GM19099 (cell line): ENCODE measurements around the gene PCGF3.

Experiments used
- POLR2A ChIP-seq: IDR thresholded peaks from 3 replicates; pipeline ENCODE4 v1.6.1; 2011; ENCODE audit warnings: low read depth; ENCODE audit not compliant: insufficient read length; ENCODE audit errors: extremely low read depth

Gene PCGF3

DNA sequence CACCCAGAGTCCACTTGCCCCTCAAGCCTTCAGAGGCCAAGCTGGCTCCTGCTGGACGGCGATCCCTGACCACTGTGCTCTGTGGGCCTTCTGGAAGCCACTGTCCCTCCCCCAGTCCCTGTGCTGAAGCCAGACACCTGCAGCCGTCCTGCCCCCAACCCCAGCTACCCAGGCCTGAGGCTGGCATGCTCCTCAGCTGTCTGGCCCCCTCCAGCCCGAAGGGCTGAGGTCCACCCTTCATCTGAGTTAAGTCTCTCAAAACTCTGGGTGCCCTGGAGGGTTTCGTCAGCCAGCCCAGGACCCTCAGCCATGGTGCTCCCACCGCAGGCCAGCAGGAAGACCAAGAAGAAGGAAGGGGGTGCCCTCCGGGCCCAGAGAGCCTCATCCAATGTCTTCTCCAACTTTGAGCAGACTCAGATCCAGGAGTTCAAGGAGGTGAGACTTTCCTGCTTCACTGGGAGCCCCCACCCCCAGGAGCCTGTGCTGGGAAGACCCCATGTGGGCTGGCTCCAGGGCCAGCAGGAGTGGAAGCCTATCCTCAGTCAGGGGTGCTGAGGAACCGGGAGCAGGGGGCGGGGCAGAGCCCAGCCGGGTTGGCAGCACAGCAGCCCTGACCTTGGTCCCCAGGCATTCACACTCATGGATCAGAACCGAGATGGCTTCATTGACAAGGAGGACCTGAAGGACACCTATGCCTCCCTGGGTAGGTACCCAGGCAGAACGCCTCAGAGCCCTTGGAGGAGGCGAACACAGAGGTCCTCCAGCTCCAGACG is 27.1 kb upstream of the PCGF3 start:
- TF ChIP-seq POLR2A = no peak

DNA sequence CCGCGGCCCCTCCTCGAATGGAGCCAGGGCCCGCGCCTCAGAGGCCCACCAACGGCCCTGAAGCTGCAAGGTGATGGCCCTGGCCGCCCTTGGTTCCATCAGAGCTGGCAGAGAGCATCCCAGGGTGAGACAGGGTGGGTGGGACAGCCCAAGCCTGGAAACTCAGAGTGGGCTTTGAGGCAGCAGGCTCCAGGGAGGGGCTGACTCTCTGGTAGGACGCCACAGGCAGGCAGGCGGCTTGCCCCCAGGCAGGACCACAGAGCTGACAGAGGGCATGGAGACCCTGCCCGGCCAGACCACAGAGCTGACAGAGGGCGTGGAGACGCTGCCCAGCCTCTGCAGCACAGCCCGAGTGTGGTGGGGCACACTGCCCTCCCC is 26.5 kb upstream of the PCGF3 start:
- no peak for TF ChIP-seq POLR2A

DNA sequence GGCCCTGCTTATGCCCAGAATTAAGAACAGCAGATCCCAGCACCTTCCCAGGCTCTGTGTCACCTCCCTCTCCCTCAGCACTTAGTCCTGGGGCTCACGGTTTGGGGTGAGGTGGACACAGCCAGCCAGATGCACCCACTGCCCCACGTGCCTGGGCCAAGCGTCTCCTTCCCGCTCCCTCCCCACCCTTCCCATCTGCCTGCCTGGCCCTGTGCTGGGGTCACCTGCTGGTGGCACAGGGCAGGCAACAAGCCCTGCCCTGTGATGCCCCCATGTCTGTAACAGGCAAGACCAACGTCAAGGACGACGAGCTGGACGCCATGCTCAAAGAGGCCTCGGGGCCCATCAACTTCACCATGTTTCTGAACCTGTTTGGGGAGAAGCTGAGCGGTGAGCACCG is 26.0 kb upstream of the PCGF3 start:
- no peak for TF ChIP-seq POLR2A

DNA sequence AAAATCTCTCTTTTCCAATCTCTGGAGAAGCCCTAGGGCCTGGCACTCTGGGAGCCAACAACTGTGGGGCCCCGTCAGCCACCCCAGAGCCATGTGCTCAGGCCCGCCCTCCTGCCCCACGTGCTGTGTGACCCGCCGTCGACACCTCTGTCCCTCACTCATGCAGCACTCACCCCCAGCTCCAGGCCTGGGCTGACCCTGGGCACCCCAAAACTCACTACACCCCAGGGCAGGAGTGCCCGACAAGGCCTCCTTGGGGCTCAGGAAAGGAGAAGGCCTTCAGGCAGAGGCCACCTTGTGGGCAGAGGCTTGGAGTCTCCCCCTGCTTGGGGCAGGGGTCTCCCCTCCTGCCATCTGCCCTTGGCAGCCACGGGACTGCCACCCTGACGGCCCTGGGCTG is 25.5 kb upstream of the PCGF3 start:
- no peak for TF ChIP-seq POLR2A

DNA sequence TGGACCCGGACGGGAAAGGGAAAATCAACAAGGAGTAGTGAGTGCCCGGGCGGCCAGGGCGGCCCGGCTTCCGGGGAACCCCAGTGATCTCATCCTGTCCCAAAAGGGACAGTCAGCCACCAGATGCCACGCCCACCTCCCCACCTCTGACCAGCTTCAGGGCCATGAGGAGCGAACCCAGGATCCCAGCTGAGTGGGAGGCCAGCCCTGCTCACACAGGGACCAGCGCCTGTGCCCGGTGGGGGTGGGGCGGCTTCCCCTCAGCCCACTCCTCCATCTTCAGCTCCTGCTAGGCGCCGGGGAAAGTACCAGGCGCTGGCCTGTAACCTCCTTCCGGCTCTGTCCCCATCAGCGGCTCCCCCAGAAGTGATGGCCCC is 25.1 kb upstream of the PCGF3 start:
- no peak for TF ChIP-seq POLR2A

DNA sequence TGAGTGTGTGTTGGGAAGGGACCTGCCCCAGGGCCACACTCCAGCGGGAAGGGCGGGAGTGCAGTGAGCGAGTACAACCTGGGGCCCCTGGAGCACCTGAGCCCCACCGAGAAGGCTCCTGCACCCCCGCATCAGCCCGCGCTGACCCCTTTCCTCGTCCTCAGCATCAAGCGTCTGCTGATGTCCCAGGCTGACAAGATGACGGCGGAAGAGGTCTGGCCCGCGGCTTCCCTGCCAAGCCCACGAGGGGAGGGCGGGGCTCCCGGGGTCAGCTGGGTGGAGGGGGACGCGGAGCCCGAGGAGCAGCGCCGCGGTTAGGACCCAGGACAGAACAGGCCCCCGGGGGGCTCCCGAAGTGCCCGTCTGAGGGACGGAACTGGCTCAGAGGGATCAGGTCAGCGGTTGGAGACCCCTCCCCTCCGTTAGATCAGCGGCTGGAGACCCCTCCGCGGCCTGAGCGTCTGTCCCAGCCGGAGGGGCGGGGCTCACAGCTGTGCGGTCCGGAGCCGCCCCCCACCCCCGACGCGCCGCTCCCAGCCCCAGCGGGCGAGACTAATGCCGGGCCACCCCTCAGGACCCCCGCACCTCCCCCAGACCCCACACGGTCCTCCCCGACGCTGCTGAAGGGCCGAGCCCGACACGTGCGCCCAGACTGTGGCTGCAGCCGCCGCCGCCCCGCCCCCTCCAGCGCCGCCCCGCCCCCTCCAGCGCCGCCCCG is 24.5 kb upstream of the PCGF3 start:
- TF ChIP-seq POLR2A = no peak

DNA sequence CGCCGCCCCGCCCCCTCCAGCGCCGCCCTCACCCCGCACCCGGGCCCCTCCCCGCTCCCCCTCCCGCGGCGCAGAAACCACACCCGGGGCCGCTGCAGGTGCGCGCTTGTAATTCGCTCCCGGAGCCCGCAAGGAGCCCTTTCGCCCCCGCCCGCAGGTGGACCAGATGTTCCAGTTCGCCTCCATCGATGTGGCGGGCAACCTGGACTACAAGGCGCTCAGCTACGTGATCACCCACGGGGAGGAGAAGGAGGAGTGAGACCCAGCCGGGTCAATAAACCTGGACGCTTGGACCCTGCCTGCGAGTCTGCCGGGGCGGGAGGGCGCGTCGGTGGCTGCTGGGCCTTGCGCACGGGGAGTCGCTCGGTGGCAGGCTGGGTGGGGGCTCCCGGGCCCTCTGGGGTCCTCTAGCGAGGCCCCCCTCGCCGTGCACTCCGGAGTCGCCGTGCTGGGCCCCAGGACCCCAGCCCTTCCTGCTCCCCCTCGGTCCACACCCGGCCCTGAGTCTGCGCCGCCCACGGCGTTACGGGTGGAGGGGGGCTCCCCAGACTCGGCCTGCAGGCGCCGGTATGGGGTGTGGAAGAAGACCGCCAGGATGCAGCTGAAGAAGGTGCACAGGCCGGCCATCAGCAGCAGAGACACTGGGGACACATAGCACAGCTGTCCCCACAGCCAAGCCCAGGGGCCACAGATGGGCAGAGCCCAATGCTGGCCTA is 23.7 kb upstream of the PCGF3 start:
- TF ChIP-seq POLR2A = no peak

DNA sequence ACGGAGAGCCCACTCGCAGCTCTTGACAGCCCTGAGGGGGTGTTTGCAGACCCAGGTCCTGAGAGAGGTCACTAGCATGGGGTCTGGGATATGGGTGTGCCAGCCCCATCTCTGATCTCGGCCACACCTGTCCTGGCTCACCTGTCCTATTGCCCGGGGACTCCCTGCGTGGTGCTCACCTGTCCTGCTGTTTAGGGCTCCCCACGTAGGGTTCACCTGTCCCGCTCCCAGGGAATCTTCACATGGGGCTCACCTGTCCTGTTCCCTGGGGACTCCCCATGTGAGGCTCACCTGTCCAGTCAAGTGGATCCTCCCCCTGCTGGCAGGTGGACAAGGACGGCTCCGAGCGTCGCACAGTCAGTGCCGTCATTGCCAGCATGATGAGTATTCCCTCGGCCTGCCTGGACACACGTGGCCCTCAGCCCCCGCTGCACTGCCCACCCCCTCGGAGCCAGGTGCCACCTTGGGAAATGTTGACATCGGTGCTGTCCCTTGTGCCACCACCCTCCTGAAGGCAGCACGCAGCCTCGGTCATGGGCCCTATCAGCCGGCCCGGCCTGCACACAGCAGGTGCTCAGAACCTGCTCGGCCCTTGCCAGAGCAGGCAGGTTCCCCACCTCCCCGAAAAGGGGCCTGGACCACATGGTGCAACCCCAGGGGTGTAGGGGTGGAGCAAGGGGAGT is 23.0 kb upstream of the PCGF3 start:
- TF ChIP-seq POLR2A = no peak

DNA sequence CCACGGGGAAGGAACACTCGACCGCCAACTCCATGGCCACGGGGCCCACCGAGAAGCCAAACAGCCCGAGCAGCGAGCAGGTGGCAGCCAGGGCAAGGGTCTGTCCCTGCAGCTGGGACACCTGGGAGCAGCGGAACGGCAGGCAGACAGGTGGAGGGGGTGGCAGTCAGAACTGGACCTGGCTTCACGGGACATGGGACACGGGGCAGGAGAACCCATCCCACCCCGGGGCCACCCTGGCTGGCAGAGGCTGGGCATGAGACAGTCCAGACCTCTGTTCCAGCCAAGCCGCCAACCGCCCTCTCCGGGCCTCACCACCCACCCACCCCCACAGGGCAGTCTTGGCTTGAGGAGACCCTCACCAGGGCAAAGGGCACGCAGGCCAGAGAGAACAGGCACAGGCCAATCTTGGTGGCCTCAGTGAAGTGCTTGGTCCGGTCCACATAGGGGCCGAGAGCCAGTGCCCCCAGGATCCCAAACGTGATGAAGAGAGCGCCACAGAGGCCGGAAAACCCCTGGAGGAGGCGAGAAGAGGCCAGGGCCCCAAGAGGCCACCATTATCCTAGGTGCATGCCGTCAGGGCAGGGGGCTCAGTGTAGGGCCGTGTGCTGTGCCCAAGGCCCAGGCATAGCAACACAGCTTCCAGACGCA is 22.3 kb upstream of the PCGF3 start:
- no peak for TF ChIP-seq POLR2A

DNA sequence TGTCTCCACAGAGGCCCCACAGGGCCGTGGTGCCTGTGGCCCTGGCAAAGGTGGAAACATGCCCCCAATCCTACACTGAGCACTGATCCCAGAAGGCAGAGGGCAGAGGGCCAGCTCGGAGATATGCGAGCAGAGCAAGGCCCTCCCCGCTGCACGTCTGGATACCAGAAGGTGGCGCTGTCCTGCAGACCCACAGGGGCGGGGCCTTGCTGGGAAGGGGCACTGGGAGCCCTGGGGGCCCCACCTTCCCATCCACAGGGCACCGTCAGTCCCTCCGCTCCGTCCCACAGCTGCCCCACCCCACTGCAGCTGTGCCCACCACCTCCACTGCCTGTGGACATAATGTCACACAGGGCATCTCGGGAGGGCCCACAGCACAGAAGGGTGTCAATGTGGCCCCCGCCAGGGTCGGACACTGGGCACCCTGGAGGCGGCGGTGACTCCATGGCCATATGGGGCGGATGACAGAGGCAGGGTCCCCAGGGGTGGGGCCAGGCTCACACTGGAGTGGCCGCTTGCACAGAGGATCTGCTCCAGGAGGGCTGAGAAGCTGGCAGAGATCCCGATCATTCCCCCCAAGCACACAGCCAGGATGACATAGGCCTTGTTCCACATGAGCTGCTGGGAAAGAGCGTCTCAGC is 21.5 kb upstream of the PCGF3 start:
- no peak for TF ChIP-seq POLR2A

DNA sequence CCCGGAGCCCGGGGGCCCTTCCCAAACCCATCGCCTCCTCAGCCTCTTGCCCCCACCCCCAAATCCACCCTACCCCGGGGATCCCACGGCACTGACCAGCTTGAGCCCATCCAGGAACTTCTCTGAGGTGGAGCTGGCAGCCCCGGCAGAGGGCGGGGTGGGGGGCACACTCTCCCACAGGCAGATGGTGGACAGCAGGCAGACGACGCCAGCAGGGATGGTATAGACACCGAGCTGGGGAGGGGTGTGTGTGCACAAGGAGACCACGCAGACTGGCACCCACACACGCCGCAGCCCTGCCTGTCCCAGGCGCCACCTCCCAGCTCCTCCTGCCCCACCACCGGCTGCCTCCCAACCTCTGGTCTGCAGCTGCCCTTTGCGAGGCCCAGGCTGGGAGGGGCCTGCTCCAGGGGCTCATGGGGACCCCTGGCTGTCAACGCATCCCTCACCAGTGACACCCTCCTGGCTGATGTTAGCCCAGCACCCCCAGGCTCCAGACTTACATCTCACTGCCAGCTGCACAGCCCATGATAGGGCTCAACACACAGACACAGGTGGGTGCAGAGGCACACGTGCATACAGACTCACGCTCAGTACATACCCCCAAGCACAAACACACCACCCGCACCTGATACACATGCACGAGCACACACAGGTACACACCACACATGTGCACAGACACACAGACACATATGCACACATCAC is 20.9 kb upstream of the PCGF3 start:
- TF ChIP-seq POLR2A = no peak

DNA sequence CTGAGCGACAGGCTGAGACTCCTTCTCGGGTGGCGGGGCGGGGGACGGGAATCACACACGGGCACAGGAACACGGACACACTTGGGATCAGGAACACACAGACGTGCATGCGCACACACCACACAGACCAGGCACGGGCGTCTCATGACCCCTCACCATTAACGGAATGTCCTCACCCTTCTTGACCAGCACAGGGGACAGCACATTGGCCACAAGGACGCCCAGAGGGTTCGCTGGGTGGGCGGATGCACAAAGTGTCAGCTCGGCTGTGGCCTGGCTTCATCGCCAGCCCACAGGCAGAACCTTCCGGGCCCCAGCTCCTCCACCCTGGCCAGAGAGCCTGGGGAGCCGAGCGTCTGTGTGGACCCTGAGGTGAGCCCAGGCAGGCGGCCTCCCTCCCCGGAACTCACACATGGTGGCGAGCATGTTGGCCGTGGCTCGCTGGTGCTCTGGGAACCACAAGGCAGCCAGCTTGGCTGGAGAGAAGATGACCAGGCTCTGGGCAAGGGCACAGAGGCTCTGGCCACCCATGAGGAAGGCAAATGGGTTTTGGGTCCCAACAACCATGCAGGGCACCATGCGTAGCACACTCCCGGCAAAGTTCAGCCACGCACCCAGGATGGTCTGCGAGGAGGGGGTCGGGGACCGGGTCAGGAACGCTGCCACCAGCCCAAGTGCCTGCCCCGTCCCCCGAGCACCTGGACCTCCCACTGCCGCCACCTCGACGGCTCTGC is 19.8 kb upstream of the PCGF3 start:
- TF ChIP-seq POLR2A = no peak

DNA sequence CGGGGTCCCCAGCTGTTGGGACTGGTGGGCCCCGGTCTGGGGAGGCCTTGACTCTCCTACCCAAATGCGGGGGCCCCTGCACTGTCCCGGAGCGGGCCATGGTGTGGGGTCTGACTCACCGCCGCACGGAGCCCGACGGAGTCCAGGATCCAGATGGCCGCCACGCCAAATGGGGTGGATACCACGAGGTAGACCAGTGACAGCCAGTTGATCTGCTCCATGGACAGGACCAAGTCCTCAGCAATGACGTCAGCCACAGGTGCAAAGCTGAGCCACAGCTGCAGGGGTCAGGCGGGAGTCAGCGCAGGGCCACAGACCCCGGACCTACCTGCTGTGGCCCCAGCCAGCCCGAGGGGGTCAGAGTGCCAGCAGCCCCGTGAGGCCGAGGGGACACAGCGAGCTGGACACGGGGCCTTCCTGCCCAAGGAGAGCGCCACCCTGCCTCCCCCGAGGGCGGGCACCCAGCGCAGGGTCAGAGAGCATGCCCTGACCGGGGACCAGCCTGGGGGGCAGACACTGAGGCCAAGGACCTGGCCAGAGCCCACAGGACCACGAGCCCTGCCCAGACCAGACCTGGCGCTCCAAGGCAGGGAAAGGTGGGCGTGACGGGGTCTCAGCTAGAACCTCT is 19.1 kb upstream of the PCGF3 start:
- TF ChIP-seq POLR2A = no peak
